ENCODE data around the gene RFX8.
"Not testable (repeated sequence)": the region's sequence is repeated elsewhere in the genome, so short reads cannot be mapped to it uniquely, and the experiment has no call there.

RFX8 gene

DNA sequence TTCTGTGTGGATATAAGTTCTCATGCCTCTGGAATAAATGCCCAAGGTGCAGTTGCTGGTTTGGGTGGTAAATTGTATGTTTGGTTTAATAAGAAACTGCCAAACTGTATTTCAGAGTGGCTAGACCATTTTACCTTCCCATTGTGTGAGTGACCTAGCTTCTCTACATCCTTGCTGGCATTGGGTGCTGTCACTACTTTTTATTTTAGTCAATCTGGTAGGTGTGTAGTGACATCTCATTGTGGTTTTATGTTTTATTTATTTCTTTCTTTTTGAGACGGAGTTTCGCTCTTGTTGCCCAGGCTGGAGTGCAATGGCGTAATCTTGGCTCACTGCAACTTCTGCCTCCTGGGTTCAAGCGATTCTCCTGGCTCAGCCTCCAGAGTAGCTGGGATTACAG is 36.4 kb downstream of the RFX8 start:
- DNase-seq, result not testable (repeated sequence)

DNA sequence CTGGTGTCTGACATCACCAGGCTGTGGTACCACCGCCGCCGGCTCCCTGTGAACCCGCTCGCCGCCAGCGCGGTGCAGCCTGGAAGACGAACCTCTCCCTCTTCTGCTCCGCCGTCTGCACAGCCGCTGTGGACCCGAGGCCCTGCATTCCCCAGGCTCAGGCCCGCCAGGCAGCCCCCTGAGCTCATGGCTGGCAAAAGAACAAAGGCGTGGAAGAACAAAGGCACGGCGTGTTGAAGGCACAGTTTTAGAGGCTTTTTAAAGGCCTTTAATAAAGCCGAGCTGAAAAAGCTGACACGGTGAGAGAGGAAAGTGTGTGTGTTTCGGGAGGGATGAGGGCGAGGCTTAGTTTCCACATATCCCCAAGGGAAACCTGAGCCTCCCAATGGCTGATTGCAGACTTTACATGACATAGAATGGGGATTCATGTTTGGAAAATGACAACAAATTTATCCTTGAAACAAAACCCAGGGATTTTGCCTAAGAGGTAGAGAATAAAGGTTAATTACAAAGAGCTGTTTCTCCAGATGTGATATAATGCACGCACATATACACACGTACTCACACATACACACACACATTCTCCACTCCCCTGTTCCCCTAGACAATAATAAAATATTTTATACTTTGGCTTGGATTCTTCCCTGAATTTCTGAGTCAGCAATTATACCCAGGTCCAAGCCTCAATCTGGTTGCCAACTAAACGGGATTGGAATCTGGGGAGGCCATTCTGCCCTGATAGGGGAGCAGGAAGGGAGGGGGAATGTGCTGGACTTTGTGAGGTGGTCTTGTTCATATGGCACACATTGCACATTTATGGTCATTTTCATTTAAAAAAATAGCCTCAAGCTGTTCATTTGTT is 39.7 kb downstream of the RFX8 start:
- no peak for DNase-seq

DNA sequence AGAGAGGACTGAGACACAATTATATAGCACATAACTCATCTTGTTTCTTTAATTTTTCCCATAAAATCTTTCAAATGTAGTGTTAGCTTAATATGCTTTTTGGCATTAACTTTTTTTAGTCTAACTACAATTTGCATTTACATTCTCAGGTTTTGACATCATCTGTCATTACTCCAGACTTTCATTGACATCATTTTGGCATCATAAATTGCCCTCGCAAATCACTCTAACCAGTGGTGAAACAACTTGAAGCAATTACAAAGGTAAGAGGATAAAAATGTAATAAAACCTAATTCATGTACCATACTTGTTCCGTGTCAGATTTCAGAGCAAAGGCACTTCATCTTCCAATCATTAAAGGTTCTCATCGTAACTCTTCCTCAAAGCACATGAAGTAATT is 41.4 kb downstream of the RFX8 start:
- DNase-seq, result no peak

DNA sequence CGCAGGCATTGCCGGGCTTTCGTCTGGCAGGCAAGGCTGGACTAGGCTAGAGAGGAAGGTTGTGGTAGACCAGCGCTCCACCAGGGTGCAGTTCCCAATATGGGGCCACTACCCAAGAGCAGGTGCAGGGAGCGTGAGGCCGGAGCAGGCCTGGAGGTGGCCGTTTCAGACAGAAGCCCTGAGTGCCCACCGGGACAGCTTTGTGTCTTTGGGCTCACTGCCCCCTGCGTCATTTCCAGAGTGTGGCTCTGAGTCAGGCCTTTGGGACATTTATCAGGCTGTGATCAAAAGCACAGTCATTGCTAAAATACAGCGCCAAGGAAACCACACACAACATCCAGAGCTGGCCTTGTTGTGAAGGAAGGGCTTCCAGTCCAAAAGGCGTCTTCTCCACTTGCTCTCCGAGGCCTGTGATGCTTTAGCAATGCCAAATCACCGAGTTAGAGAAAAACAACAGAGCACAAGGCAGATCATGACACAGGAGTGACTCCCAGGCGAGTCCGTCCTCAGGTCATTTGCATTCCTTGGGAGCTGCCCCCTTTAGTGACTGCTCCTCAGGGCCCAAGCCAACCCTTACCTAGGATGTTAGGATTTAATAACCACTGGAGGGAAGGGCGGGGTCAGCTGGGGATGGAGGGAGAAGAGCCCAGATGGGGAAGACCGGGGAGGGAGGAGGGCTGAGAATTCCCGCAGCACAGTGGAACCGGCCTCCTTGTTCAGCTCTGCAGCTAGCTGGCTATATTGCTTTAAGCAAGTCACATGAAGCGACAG is 42.3 kb downstream of the RFX8 start:
- no peak for DNase-seq

- no peak for DNase-seq
Observed at GRCh38 chr2:101431486-101431885, 43.4 kb downstream of the RFX8 start.

DNA sequence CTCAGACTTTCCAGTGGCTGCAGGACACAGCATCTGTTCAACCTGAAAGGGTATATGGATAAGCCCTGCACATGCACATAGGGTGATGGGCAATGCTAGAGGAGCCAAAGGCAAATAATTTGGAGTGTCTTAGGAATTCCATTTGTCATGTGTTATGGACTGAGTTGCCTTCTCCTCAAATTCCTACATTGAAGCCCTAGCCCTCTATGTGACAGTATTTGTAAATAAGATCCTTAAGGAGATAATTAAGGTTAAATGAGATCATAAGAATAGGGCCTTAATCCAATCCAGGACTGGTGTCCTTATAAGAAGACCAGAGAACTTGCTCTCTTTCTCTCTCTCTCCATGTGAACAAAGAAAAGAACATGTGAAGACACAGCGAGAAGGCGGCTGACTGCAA is 44.8 kb downstream of the RFX8 start:
- DNase-seq, result no peak

GRCh38 chr2:101429453-101429852 is 45.5 kb downstream of the RFX8 start:
- DNase-seq, result no peak

DNA sequence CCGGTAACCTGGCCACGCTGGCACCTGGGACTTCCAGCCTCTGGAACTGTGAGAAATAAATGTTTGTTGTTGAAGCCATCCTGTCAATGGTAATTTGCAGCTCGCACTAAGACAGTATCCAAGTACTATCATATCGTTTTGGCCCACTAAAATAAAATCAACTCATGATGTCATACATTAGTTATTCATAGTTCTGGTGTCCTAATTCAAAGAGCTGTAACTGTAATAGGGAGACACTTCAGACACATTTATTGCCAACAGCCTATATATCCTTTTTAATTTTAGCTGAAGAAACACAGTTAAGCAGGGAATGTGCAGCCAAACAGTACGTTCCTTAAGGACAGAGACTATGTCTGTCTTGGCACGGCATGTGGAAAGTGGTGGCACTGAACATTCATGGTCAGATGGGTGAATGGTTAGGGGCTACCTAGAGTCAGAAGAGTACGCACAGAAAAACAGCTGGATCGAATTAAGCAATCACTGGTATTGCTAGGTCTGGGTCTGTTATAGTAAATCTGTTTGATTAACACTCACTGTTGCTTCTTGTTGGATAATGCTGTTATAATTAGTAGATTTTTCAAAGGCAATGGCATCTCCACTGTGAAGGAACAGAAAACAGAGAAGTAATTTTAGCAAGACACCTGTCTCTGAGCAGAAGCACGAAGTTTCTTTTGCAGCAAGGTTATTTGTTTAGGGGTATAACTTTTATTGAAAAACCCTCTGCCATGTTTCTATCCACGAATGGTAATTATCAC is 46.3 kb downstream of the RFX8 start:
- DNase-seq, result no peak

DNA sequence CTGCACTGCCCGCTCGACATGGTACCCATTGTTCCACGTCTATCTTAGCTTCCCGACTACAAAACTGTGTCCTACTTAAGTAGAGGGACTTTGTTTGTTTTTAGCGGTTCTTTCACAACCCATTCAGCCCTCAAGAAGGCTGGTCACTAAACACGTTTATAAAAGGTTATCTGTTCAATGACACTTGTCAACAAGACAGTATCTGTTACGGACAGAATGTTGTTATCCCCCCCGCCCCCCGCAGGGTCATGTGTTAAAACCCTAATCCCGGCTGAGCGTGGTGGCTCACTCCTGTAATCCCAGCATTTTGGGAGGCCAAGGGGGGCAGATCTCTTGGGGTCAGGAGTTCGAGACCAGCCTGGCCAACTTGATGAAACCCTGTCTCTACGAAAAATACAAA is 47.2 kb downstream of the RFX8 start:
- DNase-seq, result no peak

DNA sequence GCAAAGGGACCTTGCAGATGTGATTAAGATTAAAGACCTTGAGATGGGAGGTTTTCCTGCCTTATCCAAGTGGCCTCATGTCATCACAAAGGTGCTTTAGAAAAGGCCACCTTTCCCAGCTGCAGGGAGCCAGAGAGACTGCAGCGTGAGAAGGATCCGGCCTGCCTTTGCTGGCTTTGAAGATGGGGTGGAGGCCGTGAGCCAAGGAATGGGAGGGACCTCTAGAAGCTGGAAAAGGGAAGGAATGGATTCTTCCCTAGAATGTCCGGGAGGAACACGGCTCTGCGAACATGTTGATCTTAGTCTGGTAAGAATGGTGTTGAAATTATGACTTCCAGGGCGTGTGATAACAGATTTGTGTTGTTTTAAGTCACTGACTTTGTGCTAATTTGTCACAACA is 47.7 kb downstream of the RFX8 start:
- no peak for DNase-seq

GRCh38 chr2:101426822-101427221 is 48.1 kb downstream of the RFX8 start:
- no peak for DNase-seq

DNA sequence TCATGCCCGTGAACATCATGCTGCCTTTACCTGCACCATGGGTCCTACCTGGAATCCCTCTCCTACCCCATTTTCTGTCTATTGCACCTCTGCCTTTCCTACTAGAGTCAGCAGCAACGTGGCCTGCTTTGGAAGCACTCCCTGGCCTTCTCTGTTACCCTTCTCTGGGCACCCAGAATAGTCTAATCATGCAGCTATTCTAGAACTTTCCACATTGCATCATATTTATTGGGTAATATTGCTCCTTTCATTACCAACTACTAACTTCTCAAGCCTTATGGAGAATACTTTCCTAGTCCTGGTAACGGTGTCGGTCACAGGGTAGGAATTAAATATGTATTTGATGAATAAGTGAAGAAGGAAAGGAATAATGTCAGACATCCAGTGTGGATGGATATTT is 54.3 kb downstream of the RFX8 start:
- DNase-seq, result no peak

DNA sequence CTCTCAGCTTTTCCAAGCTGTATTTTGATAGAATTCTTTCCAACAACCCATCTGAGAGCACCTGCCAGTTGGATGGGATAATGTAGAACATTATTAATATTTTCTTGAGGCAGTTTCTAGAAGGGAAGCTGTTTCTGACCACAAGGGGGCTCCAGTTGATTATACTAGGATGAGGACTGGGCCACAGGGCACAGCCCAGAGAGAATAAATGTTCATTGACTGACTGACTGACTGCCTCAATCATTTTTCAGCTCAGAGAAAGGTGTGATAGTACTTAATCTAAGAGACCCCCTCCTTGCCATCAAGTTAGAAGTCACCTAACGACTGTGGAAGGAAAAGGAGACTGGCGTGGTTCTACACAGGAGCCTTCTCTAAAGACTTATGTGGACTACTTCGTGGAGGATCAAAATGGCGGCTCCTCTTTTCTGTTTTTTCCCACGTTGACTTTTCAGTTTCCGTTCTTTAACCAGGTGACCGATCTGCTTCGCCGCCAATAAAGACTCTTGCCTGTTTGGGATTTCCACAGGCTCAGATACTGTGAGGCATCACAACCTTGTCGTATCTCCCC is 55.7 kb downstream of the RFX8 start:
- peak; percentile 75 for DNase-seq

GRCh38 chr2:101418460-101419095 is 56.3 kb downstream of the RFX8 start:
- DNase-seq, result no peak

DNA sequence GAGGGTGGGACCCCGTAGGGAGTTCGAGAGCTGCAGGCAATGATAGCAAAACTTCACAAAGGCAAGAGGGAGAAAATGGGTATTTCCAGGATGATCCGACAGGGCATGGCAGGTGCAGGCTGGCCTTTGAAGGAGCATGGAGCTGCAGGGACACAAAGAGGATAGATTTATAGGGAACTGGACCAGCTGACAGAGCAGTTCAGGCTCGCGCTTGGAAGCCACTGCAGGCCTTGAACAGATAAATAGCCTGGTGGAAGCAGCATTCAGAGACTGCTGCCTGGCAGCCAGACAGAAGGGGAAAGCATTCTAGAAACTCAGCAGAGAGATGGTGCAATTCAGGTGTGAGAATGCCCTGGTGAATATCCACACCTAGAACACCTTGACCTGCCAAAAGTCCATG is 58.3 kb downstream of the RFX8 start:
- DNase-seq, result no peak

GRCh38 chr2:101415884-101416283 is 59.0 kb downstream of the RFX8 start:
- DNase-seq, result no peak

DNA sequence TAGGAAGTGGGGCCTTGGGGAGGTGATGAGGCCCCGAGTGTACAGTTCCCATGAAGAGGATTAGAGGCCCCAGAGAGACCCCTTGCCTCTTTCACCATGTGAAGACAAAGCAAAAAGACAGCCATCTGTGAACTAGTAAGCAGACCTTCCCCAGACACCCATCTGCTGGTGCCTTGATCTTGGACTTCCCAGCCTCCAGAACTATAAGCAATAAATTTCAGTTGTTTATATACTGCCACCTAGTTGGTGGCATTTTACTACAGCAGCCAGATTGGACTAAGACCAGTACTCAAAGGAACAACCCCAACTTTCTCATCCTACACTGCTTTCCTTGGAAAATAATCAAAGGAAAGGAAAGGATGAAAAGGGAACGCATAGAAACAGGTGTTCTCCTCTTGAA is 59.7 kb downstream of the RFX8 start:
- no peak for DNase-seq

- DNase-seq, result no peak
Observed at GRCh38 chr2:101412092-101412694, 62.7 kb downstream of the RFX8 start.

- no peak for DNase-seq
Observed at GRCh38 chr2:101410746-101411145, 64.2 kb downstream of the RFX8 start.

- DNase-seq, result no peak
Observed at GRCh38 chr2:101410114-101410513, 64.8 kb downstream of the RFX8 start.

GRCh38 chr2:101409699-101410098 is 65.2 kb downstream of the RFX8 start:
- no peak for DNase-seq

- no peak for DNase-seq
Observed at GRCh38 chr2:101408925-101409324, 66.0 kb downstream of the RFX8 start.
